Left forelimb (tissue), 1 donor: Measurements from ENCODE around the gene TMOD2.

Experiments used
- DNase-seq: peaks from one replicate; pipeline ENCODE4 v3.0.0-alpha.2; 2018; ENCODE audit warnings: low spot score

The TMOD2 gene

GRCh38 chr15:51856714-51857380 lies 105.5 kb downstream of the TMOD2 start:
- DNase-seq = no peak

GRCh38 chr15:51861557-51862359 lies 110.4 kb downstream of the TMOD2 start:
- DNase-seq = no peak

GRCh38 chr15:51863131-51863530 lies 111.7 kb downstream of the TMOD2 start:
- DNase-seq = no peak

GRCh38 chr15:51864408-51865056 lies 113.1 kb downstream of the TMOD2 start:
- no peak for DNase-seq

- no peak for DNase-seq
Observed at GRCh38 chr15:51865317-51865716, 113.9 kb downstream of the TMOD2 start.
